SH-SY5Y (cell line): Measurements from ENCODE around the gene PDE1C.

Experiments used
- GATA2 ChIP-seq: IDR thresholded peaks from 2 replicates; pipeline ENCODE4 v1.6.1; 2011; ENCODE audit warnings: mild to moderate bottlenecking, low read depth, low read length
- GATA3 ChIP-seq: IDR thresholded peaks from 2 replicates; pipeline ENCODE4 v1.6.1; 2011; ENCODE audit warnings: low read depth, mild to moderate bottlenecking, low read length, moderate library complexity

- TF ChIP-seq GATA2 (no peak), GATA3 (no peak)
These were observed 195.4 kb downstream of the PDE1C start for GRCh38 chr7:31874631-31875386.
